ENCODE data around the gene DLGAP1.

Gene DLGAP1

DNA sequence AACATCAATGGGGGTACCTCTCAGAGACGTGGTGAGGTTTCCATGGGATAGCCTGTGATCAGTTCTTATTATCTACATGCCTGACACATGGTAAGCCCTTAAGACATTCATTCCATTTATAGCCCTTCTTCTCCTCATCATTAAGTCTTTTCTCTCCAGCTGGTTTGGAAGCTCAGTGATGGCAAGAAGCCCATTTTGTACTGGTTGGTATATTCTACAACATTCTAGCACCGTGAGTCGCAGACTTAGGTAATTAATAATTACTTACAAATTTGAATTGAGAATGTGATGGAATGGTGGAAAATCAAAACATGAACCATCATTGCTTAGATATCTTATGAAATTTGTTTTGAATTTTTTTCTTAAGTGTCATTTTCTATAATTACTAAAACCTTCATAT is 472.6 kb downstream of the DLGAP1 start:
- Histone ChIP-seq H3K4me3 (ENCODE audit: low read depth, low read length) (no peak overlapping the region), H3K36me3 (ENCODE audit: control insufficient read depth in 2 of 2, insufficient read depth in 1 of 2, low read length in 2 of 2) (no peaks in the 10 kb centered on the region), H3K9me3 (ENCODE audit: control insufficient read depth, insufficient read depth, low read depth, low read length) (no peaks in the 10 kb centered on the region), H3K4me1 (ENCODE audit: control insufficient read depth, insufficient read depth, low read length) (peaks cover 27% of the 10 kb centered on the region), H3K27ac (ENCODE audit: extremely low read depth, low read depth, low read length) (no peak overlapping the region)
- POLR2A ChIA-PET = interaction anchor here (0.8 kb wide), 1 partner anchor 12 kb away, joined by 3 read pairs; no protein-coding TSS in a partner anchor
- CTCF ChIA-PET = interaction anchor here (6.3 kb wide), 1 partner anchor 12 kb away, joined by 51 read pairs; no protein-coding TSS in a partner anchor
- TF ChIP-seq ZNF324 (tag by site-specific recombination; IDR thresholded peaks at IDR 0.05) (no peak), ATF2 (tag by site-specific recombination; IDR thresholded peaks at IDR 0.05; ENCODE audit: low read depth) (no peak), ZNF423 (tag by site-specific recombination; IDR thresholded peaks at IDR 0.05) (no peak), ZNF501 (tag by site-specific recombination; IDR thresholded peaks at IDR 0.05) (no peak), MZF1 (tag by site-specific recombination; IDR thresholded peaks at IDR 0.05; ENCODE audit: borderline replicate concordance) (no peak), KLF8 (tag by site-specific recombination; IDR thresholded peaks at IDR 0.05) (no peak), PRDM2 (tag by site-specific recombination; IDR thresholded peaks at IDR 0.05; ENCODE audit: borderline replicate concordance) (no peak), ZNF677 (tag by site-specific recombination; IDR thresholded peaks at IDR 0.05) (no peak), ZBTB1 (tag by site-specific recombination; IDR thresholded peaks at IDR 0.05) (no peak), ZNF514 (tag by site-specific recombination; IDR thresholded peaks at IDR 0.05) (no peak), ZNF223 (tag by site-specific recombination; IDR thresholded peaks at IDR 0.05) (no peak), ZNF585B (tag by site-specific recombination; IDR thresholded peaks at IDR 0.05) (no peak), ZNF404 (tag by site-specific recombination; IDR thresholded peaks at IDR 0.05) (no peak), HOXC10 (CRISPR knock-in tag; IDR thresholded peaks at IDR 0.05) (no peak), ZSCAN30 (tag by site-specific recombination; IDR thresholded peaks at IDR 0.05) (no peak), SALL2 (tag by site-specific recombination; IDR thresholded peaks at IDR 0.05; ENCODE audit: borderline replicate concordance) (no peak), ZNF341 (tag by site-specific recombination; IDR thresholded peaks at IDR 0.05; ENCODE audit: low read depth) (no peak), ZFP37 (tag by site-specific recombination; IDR thresholded peaks at IDR 0.05) (no peak), ZNF16 (tag by site-specific recombination; IDR thresholded peaks at IDR 0.05; ENCODE audit: low read depth) (no peak)

DNA sequence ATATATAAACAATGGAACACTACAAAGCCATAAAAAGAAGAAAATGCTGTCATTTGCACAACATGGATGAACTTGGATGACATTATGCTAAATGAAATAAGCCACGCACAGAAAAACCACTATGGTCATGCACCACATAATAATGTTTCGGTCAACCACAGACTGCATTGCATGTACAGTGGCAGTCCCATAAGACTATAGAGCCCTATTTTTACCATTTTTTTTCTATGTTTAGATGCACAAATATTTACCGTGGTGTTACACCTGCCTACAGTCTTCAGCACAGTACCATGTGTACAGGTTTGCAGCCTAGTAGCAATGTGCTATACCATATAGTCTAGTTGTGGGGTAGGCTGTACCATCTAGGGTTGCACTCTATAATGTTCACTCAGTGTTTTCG is 476.1 kb downstream of the DLGAP1 start:
- Histone ChIP-seq H3K9me3 (ENCODE audit: control insufficient read depth, insufficient read depth, low read depth, low read length) (no peaks in the 10 kb centered on the region), H3K4me3 (ENCODE audit: low read depth, low read length) (no peak overlapping the region), H3K36me3 (ENCODE audit: control insufficient read depth in 2 of 2, insufficient read depth in 1 of 2, low read length in 2 of 2) (no peaks in the 10 kb centered on the region), H3K4me1 (ENCODE audit: control insufficient read depth, insufficient read depth, low read length) (peaks cover 11% of the 10 kb centered on the region), H3K27ac (ENCODE audit: extremely low read depth, low read depth, low read length) (no peak overlapping the region)
- POLR2A ChIA-PET = no interaction called here
- CTCF ChIA-PET = no interaction called here
- TF ChIP-seq TRIM28 (IDR thresholded peaks at IDR 0.05; ENCODE audit: borderline replicate concordance, low read length) = peak; percentile 43; the same call in 1 of the 2 replicates
- no peak for TF ChIP-seq PRDM1 (tag by site-specific recombination; IDR thresholded peaks at IDR 0.05)
- TF ChIP-seq KLF8 (tag by site-specific recombination; IDR thresholded peaks at IDR 0.05) = no peak
- TF ChIP-seq GLI4 (tag by site-specific recombination; IDR thresholded peaks at IDR 0.05) = no peak
- TF ChIP-seq, protein P1, sequence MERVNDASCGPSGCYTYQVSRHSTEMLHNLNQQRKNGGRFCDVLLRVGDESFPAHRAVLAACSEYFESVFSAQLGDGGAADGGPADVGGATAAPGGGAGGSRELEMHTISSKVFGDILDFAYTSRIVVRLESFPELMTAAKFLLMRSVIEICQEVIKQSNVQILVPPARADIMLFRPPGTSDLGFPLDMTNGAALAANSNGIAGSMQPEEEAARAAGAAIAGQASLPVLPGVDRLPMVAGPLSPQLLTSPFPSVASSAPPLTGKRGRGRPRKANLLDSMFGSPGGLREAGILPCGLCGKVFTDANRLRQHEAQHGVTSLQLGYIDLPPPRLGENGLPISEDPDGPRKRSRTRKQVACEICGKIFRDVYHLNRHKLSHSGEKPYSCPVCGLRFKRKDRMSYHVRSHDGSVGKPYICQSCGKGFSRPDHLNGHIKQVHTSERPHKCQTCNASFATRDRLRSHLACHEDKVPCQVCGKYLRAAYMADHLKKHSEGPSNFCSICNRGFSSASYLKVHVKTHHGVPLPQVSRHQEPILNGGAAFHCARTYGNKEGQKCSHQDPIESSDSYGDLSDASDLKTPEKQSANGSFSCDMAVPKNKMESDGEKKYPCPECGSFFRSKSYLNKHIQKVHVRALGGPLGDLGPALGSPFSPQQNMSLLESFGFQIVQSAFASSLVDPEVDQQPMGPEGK (tag by site-specific recombination; IDR thresholded peaks at IDR 0.05) = no peak
- TF ChIP-seq TCF7L2 (IDR thresholded peaks at IDR 0.05; ENCODE audit: borderline replicate concordance, low read depth, low read length) = no peak
- no peak for TF ChIP-seq ZNF623 (tag by site-specific recombination; IDR thresholded peaks at IDR 0.05)
- TF ChIP-seq ZNF133 (tag by site-specific recombination; IDR thresholded peaks at IDR 0.05) = no peak
- TF ChIP-seq ZNF221 (tag by site-specific recombination; IDR thresholded peaks at IDR 0.05; ENCODE audit: borderline replicate concordance) = no peak
- TF ChIP-seq ZNF791 (tag by site-specific recombination; IDR thresholded peaks at IDR 0.05) = peak; percentile 100
- no peak for TF ChIP-seq ZNF530 (tag by site-specific recombination; IDR thresholded peaks at IDR 0.05; ENCODE audit: low read depth)
- peak; percentile 65 for TF ChIP-seq SETDB1 (IDR thresholded peaks at IDR 0.05; ENCODE audit: insufficient read length, low read length)
